Mucosa of descending colon (tissue), 3 donors: ENCODE results near the gene PEG3. TPM values are rescaled to one million over a fixed set of nuclear protein-coding genes. Genes with fewer than 3 reads are reported as not detected.

ENCODE experiments used
- ATAC-seq: fragments of 200-7000 bp; cut with Tn5 transposase; one replicate; pipeline ENCODE4 v1.9.1; 2020; ENCODE audit warnings: mild to moderate bottlenecking, moderate library complexity
- DNase-seq, 3 donors: peaks; one replicate each; pipeline ENCODE4 v3.0.0-alpha.2; 2020
- H3K36me3 ChIP-seq: fragments of 200-600 bp; one replicate; pipeline ENCODE4 v1.8.0; 2021; ENCODE audit warnings: low read depth, mild to moderate bottlenecking
- H3K4me1 ChIP-seq: fragments of 200-600 bp; one replicate; pipeline ENCODE4 v1.8.0; 2021; ENCODE audit warnings: low read depth, mild to moderate bottlenecking
- H3K4me3 ChIP-seq: fragments of 200-600 bp; one replicate; pipeline ENCODE4 v1.8.0; 2021; ENCODE audit warnings: mild to moderate bottlenecking
- H3K9me3 ChIP-seq: fragments of 200-600 bp; one replicate; pipeline ENCODE4 v1.8.0; 2021; ENCODE audit warnings: mild to moderate bottlenecking
- CTCF ChIP-seq: fragments of 200-600 bp; IDR thresholded peaks from one replicate; pipeline ENCODE4 v1.8.0; 2022; ENCODE audit warnings: antibody characterized with exemption, mild to moderate bottlenecking
- intact Hi-C, 2 donors: fragments of 100-400 bp; cut with DNase I in 1 of 2; cut with micrococcal nuclease in 1 of 2; formaldehyde crosslinking; loops; one replicate each; pipeline versions ENCODE4 v1.11.0 to v1.11.1; 2022; cut with DNase I, micrococcal nuclease
- long read RNA-seq, 2 donors: library from polyadenylated mRNA; unstranded; transcript quantifications; one replicate each; pipeline ENCODE4 v2.0.0, GENCODE V29; 2019 to 2021
- total RNA-seq, 3 donors: library from RNA; stranded (reverse); fragmentation: NEBNext Ultra II Directional in 2 of 3; extraction: Animal tissue kit (Norgen Biotek cat#: 25700) in 2 of 3; gene quantifications; one replicate each; pipeline versions ENCODE4 v1.2.1 to v1.2.4, GENCODE V29; 2021 to 2023
- donor health status: DM: no; HTN: no; CAD: no; lungs with moderate emphysema.
- donor health status: DM: no; HTN: no; CAD: no.
- donor health status: DM: no; HTN: yes; CAD: no.

Gene PEG3
- 10 to 100 TPM in 1 of 3 donors, 1 to 10 TPM in 2; 2.3 to 27.2 (median 2.5) TPM for total RNA-seq
- long read RNA-seq, donor 1, full-length matches to known transcripts = 3 of 6 reads
- long read RNA-seq, donor 1, partial matches to known transcripts = 0 of 6 reads
- long read RNA-seq, donor 1, other reads (novel, unspliced or antisense) = 3 of 6 reads
- long read RNA-seq, donor 2, full-length matches to known transcripts = 1 of 1 reads
- long read RNA-seq, donor 2, partial matches to known transcripts = 0 of 1 reads
- long read RNA-seq, donor 2, other reads (novel, unspliced or antisense) = 0 of 1 reads

- no peak within 1 kb of the TSS for H3K4me3 ChIP-seq
- H3K9me3 ChIP-seq = peaks cover 73% of the 10 kb centered on the region
- no peaks in the 10 kb centered on the region for H3K36me3 ChIP-seq
- ATAC-seq (peak; percentile 9), DNase-seq (peak; percentile 14 to 52 (median 41))
- H3K4me1 ChIP-seq = no peaks in the 10 kb centered on the region
- intact Hi-C loops = no loop called here
- no peak for TF ChIP-seq CTCF
Measured at GRCh38 chr19:56840451-56841192, at the start of gene PEG3, which contains the start of gene ZIM2. Gene PEG3, minus strand, starts transcription at chr19:56840726. Its CDS starts 16,071 bp downstream, at chr19:56824655. Gene ZIM2, minus strand, starts transcription at chr19:56840726. Its CDS starts 16,449 bp downstream, at chr19:56824277.

- TF ChIP-seq CTCF = no peak
- H3K4me3 ChIP-seq = no peak overlapping the region
Measured at GRCh38 chr19:56885173-56885985, 44.9 kb upstream of the PEG3 start.

GRCh38 chr19:56884441-56884840 is 43.9 kb upstream of the PEG3 start:
- no peak for DNase-seq
- no peaks in the 10 kb centered on the region for H3K4me1 ChIP-seq
- H3K9me3 ChIP-seq = peaks cover 84% of the 10 kb centered on the region
- intact Hi-C loops = no loop called here
- no peak for TF ChIP-seq CTCF
- H3K4me3 ChIP-seq = no peak overlapping the region
- no peaks in the 10 kb centered on the region for H3K36me3 ChIP-seq
- ATAC-seq = no peak

More at GRCh38 chr19:56885173-56885985, 44.9 kb upstream of the PEG3 start:
- H3K36me3 ChIP-seq = no peaks in the 10 kb centered on the region
- H3K4me1 ChIP-seq = no peaks in the 10 kb centered on the region
- ATAC-seq (no peak), DNase-seq (no peak)
- H3K9me3 ChIP-seq = peaks cover 76% of the 10 kb centered on the region
- intact Hi-C loops = no loop called here

GRCh38 chr19:56880592-56881190 is 40.2 kb upstream of the PEG3 start:
- no peak for DNase-seq
- H3K4me1 ChIP-seq = no peaks in the 10 kb centered on the region
- H3K36me3 ChIP-seq = no peaks in the 10 kb centered on the region
- H3K9me3 ChIP-seq = peaks cover 84% of the 10 kb centered on the region
- no peak overlapping the region for H3K4me3 ChIP-seq
- ATAC-seq = no peak
- TF ChIP-seq CTCF = no peak
- intact Hi-C loops = no loop called here

- H3K9me3 ChIP-seq = peaks cover 76% of the 10 kb centered on the region
- intact Hi-C loops = no loop called here
- H3K36me3 ChIP-seq = no peaks in the 10 kb centered on the region
- DNase-seq (no peak), ATAC-seq (no peak)
- no peak for TF ChIP-seq CTCF
- H3K4me3 ChIP-seq = no peak overlapping the region
- no peaks in the 10 kb centered on the region for H3K4me1 ChIP-seq
Measured at GRCh38 chr19:56877069-56877715, 36.7 kb upstream of the PEG3 start.
